B cell (primary cell): ENCODE results near the gene SH2B2. TPM values are rescaled to one million over a fixed set of nuclear protein-coding genes. Genes with fewer than 3 reads are reported as not detected.
A peak's percentile ranks its signal among the peaks of the same experiment; 100 is the strongest.

Experiments used
- ATAC-seq: fragments of 200-7000 bp; cut with Tn5 transposase; one replicate; pipeline ENCODE4 v1.10.0; 2021; ENCODE audit warnings: low read depth, mild to moderate bottlenecking, moderate number of reproducible peaks, moderate library complexity
- CTCF ChIA-PET: fragments of 350-600 bp; sonication (Branson Sonifier 250); formaldehyde crosslinking; loops from one replicate; lab custom pipeline; 2021; ENCODE audit warnings: antibody characterized with exemption, inconsistent platforms; lab: Charles Lee
- POLR2A ChIA-PET: fragments of 350-600 bp; sonication (Branson Sonifier 250); formaldehyde crosslinking; loops from one replicate; lab custom pipeline; 2021; ENCODE audit warnings: antibody characterized with exemption; lab: Charles Lee
- DNase-seq: peaks from one replicate; pipeline ENCODE4 v3.0.0; 2013
- H2AFZ ChIP-seq: 2 replicates; pipeline ENCODE4 v1.6.1; 2012; ENCODE audit warnings: mild to moderate bottlenecking, low read depth, low read length; ENCODE audit not compliant: insufficient read depth, poor library complexity, severe bottlenecking
- H3K27ac ChIP-seq, 2 donors: 1 replicate in 1 of 2; 2 replicates in 1 of 2; pipeline ENCODE4 v1.5.1; 2012 to 2013; ENCODE audit warnings: low read length in 2 of 2, mild to moderate bottlenecking in 2 of 2, moderate library complexity in 1 of 2
- H3K27me3 ChIP-seq, 4 experiments: fragments of 200-600 bp in 1 of 4; sonication (generic) in 1 of 4; replicated peaks in 1 of 4; 1 replicate in 2 of 4; 2 replicates in 2 of 4; pipeline versions ENCODE4 v1.6.1 to v1.7.0; 2013 to 2016; ENCODE audit warnings: low read length in 3 of 4, mild to moderate bottlenecking in 2 of 4, mixed read lengths in 1 of 4, moderate library complexity in 1 of 4; ENCODE audit not compliant: insufficient read depth in 4 of 4, control insufficient read depth in 3 of 4; ENCODE audit errors: control extremely low read depth in 1 of 4
- H3K36me3 ChIP-seq, 2 experiments: replicated peaks in 1 of 2; 1 replicate in 1 of 2; 2 replicates in 1 of 2; pipeline versions ENCODE4 v1.6.1 to v1.7.1; 2013; ENCODE audit warnings: low read length in 1 of 2; ENCODE audit not compliant: insufficient read depth in 2 of 2, control insufficient read depth in 1 of 2; ENCODE audit errors: control extremely low read depth in 1 of 2, extremely low read depth in 1 of 2
- H3K4me1 ChIP-seq, 2 donors: fragments of 200-600 bp in 1 of 2; sonication (generic) in 1 of 2; 1 replicate in 1 of 2; 2 replicates in 1 of 2; pipeline versions ENCODE4 v1.5.1 to v1.6.1; 2013 to 2017; ENCODE audit warnings: low read length in 2 of 2; ENCODE audit not compliant: control insufficient read depth in 2 of 2, insufficient read depth in 2 of 2
- H3K4me2 ChIP-seq: replicated peaks from 2 replicates; pipeline ENCODE3; 2012; ENCODE audit warnings: mild to moderate bottlenecking, low read depth, low read length; ENCODE audit not compliant: poor library complexity, severe bottlenecking
- H3K4me3 ChIP-seq, 5 experiments: fragments of 200-600 bp in 1 of 5; sonication (generic) in 1 of 5; 1 replicate in 3 of 5; 2 replicates in 2 of 5; pipeline versions ENCODE4 v1.5.1 to v1.7.0; 2011 to 2016; ENCODE audit warnings: low read length in 4 of 5, mild to moderate bottlenecking in 4 of 5, low read depth in 2 of 5, control low read depth in 1 of 5, moderate library complexity in 1 of 5; ENCODE audit not compliant: insufficient read depth in 1 of 5; ENCODE audit errors: control extremely low read depth in 1 of 5, extremely low read depth in 1 of 5
- H3K79me2 ChIP-seq: fragments of 200-600 bp; sonication (generic); one replicate; pipeline ENCODE4 v1.6.0; 2016; ENCODE audit warnings: low read length; ENCODE audit not compliant: control insufficient read depth, insufficient read depth
- H3K9ac ChIP-seq: fragments of 200-600 bp; sonication (generic); 2 replicates; pipeline ENCODE4 v1.6.1; 2017; ENCODE audit warnings: mild to moderate bottlenecking, low read length, moderate library complexity
- H3K9me3 ChIP-seq, 3 donors: one replicate each; pipeline versions ENCODE4 v1.6.1 to v1.7.1; 2013; ENCODE audit warnings: low read length in 2 of 3; ENCODE audit not compliant: control insufficient read depth in 2 of 3, insufficient read depth in 1 of 3; ENCODE audit errors: control extremely low read depth in 1 of 3
- H4K20me1 ChIP-seq: 2 replicates; pipeline ENCODE4 v1.6.0; 2012; ENCODE audit warnings: mild to moderate bottlenecking, low read length; ENCODE audit not compliant: insufficient read depth, control insufficient read depth, poor library complexity, severe bottlenecking
- H3K27ac Mint-ChIP-seq: one replicate; pipeline ENCODE4 v1.8.0; 2021; ENCODE audit warnings: mixed read lengths
- H3K27me3 Mint-ChIP-seq: one replicate; pipeline ENCODE4 v1.8.0; 2021; ENCODE audit warnings: mixed read lengths
- H3K4me1 Mint-ChIP-seq: one replicate; pipeline ENCODE4 v1.8.0; 2021; ENCODE audit warnings: mixed read lengths
- H3K4me3 Mint-ChIP-seq: one replicate; pipeline ENCODE4 v1.8.0; 2021; ENCODE audit warnings: mixed read lengths
- H3K9me3 Mint-ChIP-seq: one replicate; pipeline ENCODE4 v1.8.0; 2022; ENCODE audit warnings: mixed read lengths; ENCODE audit not compliant: insufficient read depth
- CTCF ChIP-seq: fragments of 200-600 bp; IDR thresholded peaks from one replicate; pipeline ENCODE4 v1.8.0; 2022; ENCODE audit warnings: antibody characterized with exemption, mild to moderate bottlenecking
- EZH2 ChIP-seq: IDR thresholded peaks from 2 replicates; pipeline ENCODE4 v1.6.1; 2012; ENCODE audit warnings: borderline replicate concordance, low read depth, mild to moderate bottlenecking, moderate library complexity, low read length; ENCODE audit not compliant: insufficient read depth, poor library complexity, severe bottlenecking
- WGBS: methylation state at CpG from one replicate; pipeline ENCODE4 v1.1.5; 2013; ENCODE audit warnings: missing lambda C conversion rate; ENCODE audit not compliant: insufficient coverage; 5-methylcytosine and 5-hydroxymethylcytosine counted together
- intact Hi-C: fragments of 100-400 bp; cut with micrococcal nuclease; formaldehyde crosslinking; loops from one replicate; pipeline ENCODE4 v1.10.0; 2022
- polyA plus RNA-seq: library from polyadenylated mRNA; depleted of rRNA; stranded (reverse); fragments of >200 nt; gene quantifications from 2 replicates; pipeline ENCODE4 v1.2.3, GENCODE V29; 2012
- total RNA-seq, 2 donors: library from RNA; stranded (reverse); fragments of 120-200 nt in 1 of 2; gene quantifications; 1 replicate in 1 of 2; 2 replicates in 1 of 2; pipeline versions ENCODE4 v1.2.3 to v1.2.4, GENCODE V29; 2013 to 2022

Gene SH2B2
- total and polyA plus RNA-seq, 2 donors (not counting 1 experiment from before 2014, with no cell fraction given) = 41.2 to 95.4 TPM

- Histone ChIP-seq H3K27me3 (no peaks in the 10 kb centered on the region), H4K20me1 (peaks cover 14% of the 10 kb centered on the region), H3K27ac (no peak overlapping the region), H3K4me3 (no peak overlapping the region), H2AFZ (no peak overlapping the region), H3K36me3 (peaks cover 3 to 43% of the 10 kb centered on the region in 2 experiments), H3K9ac (no peak overlapping the region), H3K4me2 (peak overlapping the region; percentile 58), H3K79me2 (no peaks in the 10 kb centered on the region), H3K9me3 (no peaks in the 10 kb centered on the region), H3K4me1 (peaks cover 7 to 8% of the 10 kb centered on the region in 2 donors)
- no peaks in the 10 kb centered on the region for H3K9me3 Mint-ChIP-seq
- peaks cover 31% of the 10 kb centered on the region for H3K4me1 Mint-ChIP-seq
- TF ChIP-seq CTCF (no peak), EZH2 (no peak)
- H3K27ac Mint-ChIP-seq = peak overlapping the region; percentile 50
- H3K27me3 Mint-ChIP-seq = no peaks in the 10 kb centered on the region
- no peak overlapping the region for H3K4me3 Mint-ChIP-seq
- CTCF ChIA-PET = interaction anchor here (0.6 to 5.3 kb wide), 6 partner anchors 8 to 41 kb away, joined by 3 to 39 read pairs (median 5); partner anchors contain the start of gene SH2B2
- intact Hi-C loops = loop anchor here (1.0 kb wide), 1 partner anchor 34 kb away; no protein-coding TSS in a partner anchor
- 73% methylated on average over 73 of the region's 73 CpGs for WGBS
- DNase-seq = peak; percentile 47
- peak; percentile 84 for ATAC-seq
- POLR2A ChIA-PET = interaction anchor here (1.1 to 2.1 kb wide), 3 partner anchors 14 to 43 kb away, joined by 3 to 8 read pairs (median 7); partner anchors contain the start of gene SH2B2
Observed at GRCh38 chr7:102321351-102322201, 34.9 kb downstream of the SH2B2 start.
